Adrenal gland (tissue), 12 donors: ENCODE measurements around the gene SPEF1. TPM values are rescaled to one million over a fixed set of nuclear protein-coding genes. Genes with fewer than 3 reads are reported as not detected.
A peak's percentile ranks its signal among the peaks of the same experiment; 100 is the strongest.

Experiments
- DNase-seq, 7 donors: peaks; one replicate each; pipeline ENCODE4 v3.0.0-alpha.2; 2019 to 2020
- H3K27ac ChIP-seq, 5 donors: fragments of 200-600 bp; sonication (generic) in 4 of 5; 1 replicate in 3 of 5; 2 replicates in 2 of 5; pipeline versions ENCODE4 v1.5.1 to v1.8.0; 2016 to 2020; ENCODE audit warnings: mild to moderate bottlenecking in 1 of 5
- H3K27me3 ChIP-seq: fragments of 200-600 bp; 2 replicates; pipeline ENCODE4 v1.8.0; 2021
- H3K36me3 ChIP-seq, 2 donors: fragments of 200-600 bp; replicated peaks in 1 of 2; 1 replicate in 1 of 2; 2 replicates in 1 of 2; pipeline versions ENCODE4 v1.5.1 to v1.8.0; 2018 to 2022
- H3K4me1 ChIP-seq, 2 donors: fragments of 200-600 bp; replicated peaks in 1 of 2; 1 replicate in 1 of 2; 2 replicates in 1 of 2; pipeline versions ENCODE4 v1.5.1 to v1.8.0; 2018 to 2021
- H3K4me3 ChIP-seq, 4 donors: fragments of 200-600 bp; sonication (generic) in 3 of 4; one replicate each; pipeline ENCODE4 v1.5.1; 2016 to 2018
- H3K9me3 ChIP-seq, 3 donors: fragments of 200-600 bp; sonication (generic) in 1 of 3; replicated peaks in 1 of 3; 1 replicate in 2 of 3; 2 replicates in 1 of 3; pipeline versions ENCODE4 v1.5.1 to v1.8.0; 2016 to 2021
- CTCF ChIP-seq, 6 experiments: fragments of 450-650 bp in 4 of 6; fragments of 200-600 bp in 2 of 6; sonication (generic) in 1 of 6; IDR thresholded peaks; 1 replicate in 5 of 6; 2 replicates in 1 of 6; pipeline versions ENCODE4 v1.5.1 to v1.8.0; 2016 to 2021; ENCODE audit warnings: antibody characterized with exemption in 6 of 6, mild to moderate bottlenecking in 2 of 6, moderate library complexity in 1 of 6
- POLR2A ChIP-seq, 2 donors: fragments of 450-650 bp; IDR thresholded peaks; one replicate each; pipeline ENCODE4 v1.6.1; 2017; ENCODE audit warnings: antibody characterized with exemption in 2 of 2, mild to moderate bottlenecking in 2 of 2, moderate library complexity in 1 of 2
- WGBS, 4 donors: extraction: QIAGEN DNeasy Blood & Tissue Kit in 2 of 4; methylation state at CpG; one replicate each; pipeline versions ENCODE4 v1.1.5 to v1.1.7; 2013 to 2017; 5-methylcytosine and 5-hydroxymethylcytosine counted together
- intact Hi-C, 2 donors: fragments of 100-400 bp; cut with DNase I; formaldehyde crosslinking; loops; one replicate each; pipeline versions ENCODE4 v1.14.1 to v1.15.0; 2022 to 2023
- polyA plus RNA-seq, 3 donors: library from polyadenylated mRNA; stranded (reverse); fragments of 200-250 nt in 2 of 3; fragments of 350-450 nt in 1 of 3; fragmentation: Illumina TruSeq in 1 of 3; extraction: RNeasy Lipid Tissue Mini Kit (QIAGEN cat#74804) in 1 of 3; gene quantifications; one replicate each; pipeline ENCODE4 v1.2.3, GENCODE V29; 2013 to 2014
- total RNA-seq, 9 donors: library from RNA; depleted of rRNA in 4 of 9; stranded (reverse); fragments of >200 nt in 4 of 9; fragments of 120-200 nt in 1 of 9; fragmentation: NEBNext Ultra II Directional in 1 of 9; extraction: Animal tissue kit (Norgen Biotek cat#: 25700) in 1 of 9; gene quantifications; one replicate each; pipeline versions ENCODE4 v1.1.0 to v1.2.4, GENCODE V29; 2013 to 2023
- donor health status: healthy with polysubstance abuse.
- donor health status: Bipolar disorder and iron deficiency.
- donor health status: DM: yes; HTN: yes; CAD: no.
- donor health status: DM: no; HTN: no; CAD: no.
- donor health status: DM: no; HTN: no; CAD: no.
- donor health status: DM: yes; HTN: yes; CAD: no.

SPEF1 gene
- total and polyA plus RNA-seq, 12 donors: 0.14 to 1.4 (median 0.38) TPM; not detected in 2

GRCh38 chr20:3748073-3748472 lies 33.2 kb downstream of the SPEF1 start:
- no peak overlapping the region for H3K4me3 ChIP-seq
- H3K9me3 ChIP-seq: no peaks in the 10 kb centered on the region
- DNase-seq: no peak
- no peak for TF ChIP-seq POLR2A (IDR thresholded peaks at IDR 0.05)
- TF ChIP-seq CTCF (IDR thresholded peaks at IDR 0.05): no peak
- no peak overlapping the region for H3K27ac ChIP-seq
- H3K27me3 ChIP-seq: no peaks in the 10 kb centered on the region
- H3K4me1 ChIP-seq: peaks cover 0 to 5% of the 10 kb centered on the region in 2 donors
- H3K36me3 ChIP-seq: no peaks in the 10 kb centered on the region
- 60 to 100% (median 89%) methylated on average over 1 to 16 of the region's 16 CpGs for WGBS, 4 donors
- intact Hi-C loops: no loop called here

GRCh38 chr20:3747471-3747870 lies 33.8 kb downstream of the SPEF1 start:
- Histone ChIP-seq H3K36me3 (no peaks in the 10 kb centered on the region), H3K4me3 (no peak overlapping the region), H3K27ac (no peak overlapping the region), H3K9me3 (no peaks in the 10 kb centered on the region), H3K4me1 (peaks cover 0 to 5% of the 10 kb centered on the region in 2 donors), H3K27me3 (no peaks in the 10 kb centered on the region)
- TF ChIP-seq CTCF (IDR thresholded peaks at IDR 0.05) (no peak), POLR2A (IDR thresholded peaks at IDR 0.05) (no peak)
- intact Hi-C loops: no loop called here
- DNase-seq: no peak
- 60 to 90% (median 73%) methylated on average over 1 to 2 of the region's 2 CpGs for WGBS, 4 donors

GRCh38 chr20:3745686-3746173 lies 35.5 kb downstream of the SPEF1 start:
- Histone ChIP-seq H3K36me3 (no peaks in the 10 kb centered on the region), H3K27ac (no peak overlapping the region), H3K4me3 (no peak overlapping the region), H3K4me1 (no peaks in the 10 kb centered on the region), H3K9me3 (no peaks in the 10 kb centered on the region), H3K27me3 (no peaks in the 10 kb centered on the region)
- WGBS, 4 donors: 68 to 83% (median 76%) methylated on average over 8 to 11 of the region's 11 CpGs
- DNase-seq: no peak
- intact Hi-C loops: no loop called here
- TF ChIP-seq POLR2A (IDR thresholded peaks at IDR 0.05): no peak
- TF ChIP-seq CTCF (IDR thresholded peaks at IDR 0.05): no peak

- intact Hi-C loops: no loop called here
- Histone ChIP-seq H3K4me3 (peak overlapping the region in 1 of 4 donors; percentile 3), H3K27me3 (no peaks in the 10 kb centered on the region), H3K36me3 (no peaks in the 10 kb centered on the region), H3K9me3 (no peaks in the 10 kb centered on the region), H3K4me1 (no peaks in the 10 kb centered on the region), H3K27ac (no peak overlapping the region)
- peak; percentile 67 to 90 (median 80) for DNase-seq
- 33 to 36% (median 35%) methylated on average over 33 to 45 of the region's 45 CpGs for WGBS, 4 donors
- TF ChIP-seq POLR2A (IDR thresholded peaks at IDR 0.05) (no peak), CTCF (IDR thresholded peaks at IDR 0.05) (no peak)
Measured at GRCh38 chr20:3744806-3745685, 36.2 kb downstream of the SPEF1 start.
